Large intestine (tissue), 3 donors: ENCODE measurements around the gene ZSCAN18. TPM values are rescaled to one million over a fixed set of nuclear protein-coding genes. Genes with fewer than 3 reads are reported as not detected.
A peak's percentile ranks its signal among the peaks of the same experiment; 100 is the strongest.

Source experiments
- DNase-seq, 2 donors: peaks; one replicate each; pipeline versions ENCODE4 v3.0.0 to v3.0.0-alpha.2; 2013
- H3K27ac ChIP-seq: one replicate; pipeline ENCODE4 v1.5.1; 2013; ENCODE audit warnings: low read length
- H3K27me3 ChIP-seq: 2 replicates; pipeline ENCODE4 v1.6.1; 2013; ENCODE audit warnings: low read length; ENCODE audit not compliant: control insufficient read depth, insufficient read depth
- H3K36me3 ChIP-seq: 2 replicates; pipeline ENCODE4 v1.6.1; 2013; ENCODE audit warnings: low read length; ENCODE audit not compliant: control insufficient read depth, insufficient read depth
- H3K4me1 ChIP-seq: one replicate; pipeline ENCODE4 v1.6.1; 2013; ENCODE audit warnings: low read length; ENCODE audit not compliant: control insufficient read depth, insufficient read depth
- H3K4me3 ChIP-seq: one replicate; pipeline ENCODE4 v1.5.1; 2013; ENCODE audit warnings: low read length
- H3K9me3 ChIP-seq: one replicate; pipeline ENCODE4 v1.6.1; 2013; ENCODE audit warnings: mild to moderate bottlenecking, low read depth, low read length, moderate library complexity; ENCODE audit not compliant: control insufficient read depth
- WGBS: methylation state at CpG from one replicate; pipeline ENCODE4 v1.1.5; 2013; ENCODE audit warnings: low lambda C conversion rate; ENCODE audit not compliant: insufficient coverage; 5-methylcytosine and 5-hydroxymethylcytosine counted together
- polyA plus RNA-seq: library from polyadenylated mRNA; unstranded; fragments of 120-200 nt; gene quantifications from one replicate; pipeline ENCODE4 v1.2.1, GENCODE V29; 2013

Gene ZSCAN18
- polyA plus RNA-seq, 1 donor: 67.9 TPM

DNA sequence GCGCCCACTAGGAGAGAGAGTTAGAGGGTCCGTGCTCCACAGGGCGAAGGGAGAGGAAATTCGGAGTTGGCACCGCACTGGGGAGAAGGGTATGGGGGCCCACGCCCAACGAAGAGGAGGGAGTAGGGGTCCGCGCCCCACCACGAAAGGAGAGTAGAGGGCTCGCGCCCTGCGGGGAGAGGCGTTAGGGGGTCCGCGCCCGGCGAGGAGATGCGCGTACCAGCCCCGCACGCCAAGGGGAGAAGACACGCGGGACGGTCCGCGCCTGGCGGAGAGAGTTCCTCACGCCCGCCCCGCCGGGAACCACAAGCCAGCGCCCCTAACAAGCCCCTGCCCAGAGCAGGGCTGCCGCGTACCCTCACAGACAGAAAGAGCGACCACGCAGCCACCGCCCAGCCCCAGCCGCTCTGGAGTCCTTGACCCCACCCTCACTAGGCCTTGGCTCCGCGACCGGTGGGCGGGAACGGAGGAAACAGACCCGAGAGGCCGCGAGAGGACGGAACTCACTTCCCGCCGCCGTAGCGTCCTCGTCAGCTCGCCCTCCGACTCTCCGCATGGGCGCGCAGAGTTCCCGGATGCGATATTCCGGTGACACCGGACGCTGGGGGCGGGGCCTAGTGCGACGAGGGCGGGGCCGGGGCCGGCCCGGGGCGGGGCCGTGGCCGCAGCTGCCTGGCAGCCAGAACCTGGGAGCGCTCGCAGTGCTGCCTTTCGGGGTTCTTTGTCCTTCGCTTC is 20.0 kb upstream of the ZSCAN18 start:
- Histone ChIP-seq H3K4me1 (no peaks in the 10 kb centered on the region), H3K27me3 (peaks cover 6% of the 10 kb centered on the region), H3K4me3 (no peak overlapping the region), H3K27ac (no peak overlapping the region), H3K36me3 (no peaks in the 10 kb centered on the region), H3K9me3 (peaks cover 46% of the 10 kb centered on the region)
- WGBS: no CpG with 5 or more reads among the region's 77 CpGs
- peak in 1 of 2 donors; percentile 11 for DNase-seq

DNA sequence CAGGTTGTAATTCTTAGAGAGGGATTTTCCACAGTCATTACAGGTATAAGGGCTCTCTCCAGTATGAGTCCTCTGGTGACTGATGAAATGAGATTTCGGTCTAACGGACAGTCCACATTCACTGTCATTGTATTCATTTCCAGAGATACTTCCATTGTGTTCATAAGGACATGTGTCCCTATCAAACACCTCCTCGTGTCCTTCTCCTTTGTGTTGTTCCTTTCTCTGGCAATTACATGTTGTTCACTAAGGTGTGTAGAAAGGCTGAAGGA is 10.5 kb upstream of the ZSCAN18 start:
- Histone ChIP-seq H3K27me3 (no peaks in the 10 kb centered on the region), H3K9me3 (peaks cover 47% of the 10 kb centered on the region), H3K36me3 (no peaks in the 10 kb centered on the region), H3K4me3 (no peak overlapping the region), H3K27ac (no peak overlapping the region), H3K4me1 (no peaks in the 10 kb centered on the region)
- WGBS: no CpG with 5 or more reads among the region's 3 CpGs
- no peak for DNase-seq

DNA sequence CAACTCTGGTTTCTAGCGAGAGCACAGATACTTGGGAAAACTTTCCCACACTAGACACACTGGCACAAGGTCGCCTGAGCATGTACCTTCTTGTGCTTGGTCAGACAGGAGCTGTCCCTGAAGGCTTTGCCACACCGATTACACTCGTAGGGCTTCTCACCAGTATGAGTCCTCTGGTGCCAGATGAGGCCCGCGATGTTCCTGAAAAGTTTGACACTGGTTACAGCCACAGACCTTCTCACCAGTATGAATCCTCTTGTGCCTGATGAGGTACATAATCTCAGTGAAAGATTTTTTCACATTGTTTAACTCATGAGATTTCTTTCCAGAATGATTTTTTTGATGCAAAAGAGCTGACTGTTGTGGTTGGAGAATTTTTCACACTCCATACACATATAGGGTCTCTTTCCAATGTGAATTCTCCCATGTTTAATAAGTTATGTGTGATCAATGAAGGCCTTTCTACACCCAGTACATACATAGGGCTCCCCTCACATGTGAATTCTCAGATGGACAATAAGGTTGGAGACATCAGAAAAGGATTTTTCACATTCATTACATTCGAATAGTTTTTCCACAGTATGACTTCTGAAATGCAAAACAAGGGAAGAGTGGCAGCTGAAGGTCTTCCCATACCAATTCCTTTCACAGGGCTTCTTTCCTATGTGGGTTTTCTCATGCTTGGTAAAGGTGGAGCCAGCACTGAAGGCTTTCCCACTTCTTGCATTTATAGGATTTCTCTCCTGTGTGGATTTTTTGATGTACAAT is 9.9 kb upstream of the ZSCAN18 start:
- WGBS: 90% methylated on average over 2 of the region's 7 CpGs
- H3K4me3 ChIP-seq: no peak overlapping the region
- H3K27ac ChIP-seq: no peak overlapping the region
- peaks cover 44% of the 10 kb centered on the region for H3K9me3 ChIP-seq
- no peaks in the 10 kb centered on the region for H3K36me3 ChIP-seq
- H3K27me3 ChIP-seq: no peaks in the 10 kb centered on the region
- no peaks in the 10 kb centered on the region for H3K4me1 ChIP-seq
- no peak for DNase-seq

DNA sequence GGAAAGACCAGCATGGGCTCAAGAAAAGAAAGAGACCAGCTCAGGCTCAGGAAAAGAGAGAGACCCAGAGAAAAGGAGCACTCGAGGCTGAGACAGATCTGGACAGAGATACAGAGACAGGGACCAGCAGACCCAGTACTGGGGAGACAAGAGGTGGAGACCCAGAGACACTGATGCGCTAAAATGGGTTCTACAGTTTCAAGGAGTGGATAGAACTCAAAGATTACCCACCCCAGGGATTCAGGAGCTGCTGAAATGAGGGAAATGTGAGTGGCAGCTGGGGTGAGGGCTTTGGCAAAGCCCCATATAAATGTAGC is 609 bp upstream of the ZSCAN18 start:
- no CpG with 5 or more reads among the region's 2 CpGs for WGBS
- peaks cover 10% of the 10 kb centered on the region for H3K36me3 ChIP-seq
- peak overlapping the region; percentile 93 for H3K27ac ChIP-seq
- DNase-seq: peak in 1 of 2 donors; percentile 11
- peaks cover 7% of the 10 kb centered on the region for H3K4me1 ChIP-seq
- H3K9me3 ChIP-seq: peaks cover 54% of the 10 kb centered on the region
- peak overlapping the region; percentile 100 for H3K4me3 ChIP-seq
- H3K27me3 ChIP-seq: no peaks in the 10 kb centered on the region

DNA sequence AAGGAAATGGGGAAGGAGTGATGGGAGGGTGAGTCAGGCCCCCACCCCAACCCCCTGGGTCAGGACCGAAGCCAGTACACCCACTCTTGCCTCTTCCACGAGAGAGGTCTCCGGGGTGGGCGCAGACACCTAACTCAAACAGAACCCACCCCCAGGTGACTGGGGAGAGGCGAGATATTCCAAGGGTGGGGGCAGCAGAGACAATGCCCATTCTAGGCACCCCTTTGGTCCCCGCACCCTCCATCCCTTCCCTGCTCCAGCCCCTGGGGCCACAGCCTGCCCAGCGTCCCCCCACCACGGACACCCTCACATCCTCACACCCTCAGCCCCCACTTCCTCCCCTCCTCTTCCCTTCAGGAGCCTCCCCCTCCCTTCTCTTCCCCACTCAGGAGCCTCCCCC is 682 bp downstream of the ZSCAN18 start:
- Histone ChIP-seq H3K4me1 (peaks cover 7% of the 10 kb centered on the region), H3K36me3 (peaks cover 10% of the 10 kb centered on the region), H3K9me3 (peaks cover 54% of the 10 kb centered on the region), H3K27me3 (no peaks in the 10 kb centered on the region), H3K4me3 (peak overlapping the region; percentile 100), H3K27ac (no peak overlapping the region)
- WGBS: no CpG with 5 or more reads among the region's 8 CpGs
- no peak for DNase-seq

DNA sequence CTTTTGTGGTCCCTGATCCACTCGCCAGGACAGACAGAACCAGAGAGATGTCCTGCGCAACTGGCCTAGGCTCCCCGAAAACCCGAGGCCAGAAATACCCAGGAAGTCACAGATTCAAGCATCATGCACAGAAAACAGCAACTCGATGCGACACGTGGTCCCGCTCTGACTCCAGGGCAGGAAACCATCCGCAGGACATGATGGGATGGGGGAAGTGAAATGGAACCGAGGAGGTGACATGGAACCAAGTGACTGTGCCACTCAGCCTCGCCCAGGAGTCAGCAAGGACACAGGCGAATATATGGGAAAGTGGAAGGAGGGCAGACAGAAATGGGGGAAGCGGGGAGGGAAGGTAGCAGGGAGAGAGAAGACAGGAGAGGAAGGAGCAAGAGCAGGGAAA is 1.1 kb downstream of the ZSCAN18 start:
- peaks cover 7% of the 10 kb centered on the region for H3K4me1 ChIP-seq
- H3K27ac ChIP-seq: no peak overlapping the region
- 80% methylated on average over 2 of the region's 13 CpGs for WGBS
- no peaks in the 10 kb centered on the region for H3K27me3 ChIP-seq
- no peak for DNase-seq
- H3K4me3 ChIP-seq: no peak overlapping the region
- peaks cover 51% of the 10 kb centered on the region for H3K9me3 ChIP-seq
- peaks cover 12% of the 10 kb centered on the region for H3K36me3 ChIP-seq

DNA sequence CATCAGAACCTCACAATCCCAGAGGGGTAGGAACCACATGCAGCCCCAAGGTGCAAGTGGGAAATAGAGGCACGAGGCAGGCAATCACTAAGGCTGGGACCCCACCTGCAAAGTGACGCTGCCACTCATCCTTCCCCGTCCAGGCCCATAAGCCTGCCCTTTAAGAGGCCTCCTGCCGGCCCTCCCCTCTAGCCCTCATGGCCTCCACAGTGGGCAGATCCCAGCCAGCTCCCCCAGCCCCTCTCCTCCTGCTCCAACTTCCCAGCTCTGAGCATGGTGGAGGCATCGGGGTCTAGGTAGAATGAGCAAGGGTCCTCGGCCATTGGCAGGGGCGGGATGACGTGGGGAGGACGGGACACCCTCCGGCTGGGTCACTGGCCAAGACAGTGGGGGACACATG is 2.7 kb downstream of the ZSCAN18 start:
- DNase-seq: no peak
- Histone ChIP-seq H3K4me3 (no peak overlapping the region), H3K27me3 (no peaks in the 10 kb centered on the region), H3K4me1 (peaks cover 7% of the 10 kb centered on the region), H3K27ac (no peak overlapping the region), H3K36me3 (peaks cover 14% of the 10 kb centered on the region), H3K9me3 (peaks cover 51% of the 10 kb centered on the region)
- no CpG with 5 or more reads among the region's 10 CpGs for WGBS

DNA sequence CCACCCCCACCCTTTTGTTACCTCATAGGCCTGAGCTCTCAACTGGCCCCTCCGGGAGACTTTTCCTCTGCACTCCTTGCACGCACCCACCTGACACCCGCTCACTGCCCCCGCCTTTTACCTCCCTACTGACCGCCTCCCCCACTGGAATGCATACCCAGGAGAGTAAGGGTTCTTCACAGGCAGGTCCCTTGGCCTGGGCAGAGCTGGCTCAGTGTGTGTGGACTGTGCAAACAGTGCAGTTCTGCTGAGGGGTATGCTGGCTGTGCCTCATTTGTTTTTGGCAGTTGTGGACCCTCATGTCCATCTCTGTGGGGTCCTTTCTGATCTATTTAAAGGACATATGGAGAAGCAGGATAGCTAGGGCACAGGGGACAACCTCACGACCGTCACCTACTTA is 5.0 kb downstream of the ZSCAN18 start:
- H3K9me3 ChIP-seq: peaks cover 69% of the 10 kb centered on the region
- no peak for DNase-seq

DNA sequence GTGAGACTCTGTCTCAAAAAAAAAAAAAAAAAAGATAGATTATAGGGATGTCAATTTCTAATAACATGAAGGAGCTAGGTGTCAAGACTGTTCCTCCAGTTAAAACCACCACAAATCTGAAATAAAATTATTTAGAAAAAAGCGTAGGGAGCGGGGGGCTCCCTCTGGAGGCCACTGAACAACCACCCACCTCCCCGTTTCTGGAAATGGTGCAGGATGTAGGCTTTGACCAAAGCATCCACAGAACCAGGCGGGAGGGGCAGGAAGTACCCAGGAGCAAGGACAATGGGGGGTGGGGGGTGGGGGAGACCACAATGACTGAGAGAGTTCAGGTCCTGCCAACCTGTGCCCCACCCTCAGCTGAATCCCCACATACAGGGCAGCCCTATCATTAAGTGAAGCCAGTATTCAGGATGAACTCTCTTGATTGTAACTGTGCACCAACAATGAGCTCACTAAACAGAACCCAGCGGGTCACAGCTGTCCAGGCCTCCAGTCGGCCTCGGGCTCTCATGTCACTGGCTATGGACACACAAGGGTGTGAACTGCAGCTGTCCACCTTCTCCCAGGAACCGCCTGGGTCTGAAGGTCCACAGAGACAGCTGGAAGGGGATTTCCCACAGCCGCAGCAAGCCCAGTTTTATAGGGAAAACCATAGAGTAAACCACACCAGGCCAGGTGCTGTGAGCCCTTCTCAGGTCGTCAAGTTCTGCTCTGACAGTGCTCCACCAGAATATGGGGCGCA is 6.6 kb downstream of the ZSCAN18 start:
- no CpG with 5 or more reads among the region's 11 CpGs for WGBS
- H3K4me1 ChIP-seq: no peaks in the 10 kb centered on the region
- H3K27ac ChIP-seq: no peak overlapping the region
- peaks cover 31% of the 10 kb centered on the region for H3K36me3 ChIP-seq
- H3K4me3 ChIP-seq: no peak overlapping the region
- DNase-seq: peak in 1 of 2 donors; percentile 26
- peaks cover 75% of the 10 kb centered on the region for H3K9me3 ChIP-seq
- no peaks in the 10 kb centered on the region for H3K27me3 ChIP-seq

More for the DNA sequence above, 5.0 kb downstream of the ZSCAN18 start:
- WGBS: 100% methylated on average over 1 of the region's 7 CpGs
- H3K27ac ChIP-seq: no peak overlapping the region
- H3K27me3 ChIP-seq: no peaks in the 10 kb centered on the region
- H3K36me3 ChIP-seq: peaks cover 20% of the 10 kb centered on the region
- peaks cover 4% of the 10 kb centered on the region for H3K4me1 ChIP-seq
- no peak overlapping the region for H3K4me3 ChIP-seq

DNA sequence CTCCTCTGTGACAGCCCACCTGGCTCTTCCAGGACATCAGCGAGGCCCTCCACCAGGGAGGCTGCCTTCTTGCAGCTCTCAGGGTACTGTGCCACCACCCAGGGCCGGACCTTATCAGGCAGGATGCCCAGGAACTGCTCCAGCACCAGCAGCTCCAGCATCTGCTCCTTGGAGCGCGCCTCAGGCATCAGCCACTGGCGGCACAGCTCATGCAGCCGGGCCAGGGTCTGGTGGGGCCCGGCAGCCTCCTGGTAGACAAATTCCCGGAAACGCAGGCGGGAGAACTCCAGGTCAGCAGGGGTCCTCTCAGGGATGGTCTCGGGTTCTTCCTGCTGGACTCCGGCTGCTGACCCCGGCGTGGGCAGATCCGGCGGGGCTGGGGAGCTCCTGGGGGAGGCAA is 8.2 kb downstream of the ZSCAN18 start:
- no CpG with 5 or more reads among the region's 16 CpGs for WGBS
- H3K27ac ChIP-seq: no peak overlapping the region
- DNase-seq: no peak
- H3K4me1 ChIP-seq: no peaks in the 10 kb centered on the region
- H3K36me3 ChIP-seq: peaks cover 39% of the 10 kb centered on the region
- no peaks in the 10 kb centered on the region for H3K27me3 ChIP-seq
- peaks cover 75% of the 10 kb centered on the region for H3K9me3 ChIP-seq
- no peak overlapping the region for H3K4me3 ChIP-seq
